ENCODE data around the gene BDKRB1.

The BDKRB1 gene

GRCh38 chr14:96285667-96286066, 29.7 kb downstream of the BDKRB1 start:
- DNase-seq = no peak

GRCh38 chr14:96286251-96286650, 30.2 kb downstream of the BDKRB1 start:
- DNase-seq = no peak

DNA sequence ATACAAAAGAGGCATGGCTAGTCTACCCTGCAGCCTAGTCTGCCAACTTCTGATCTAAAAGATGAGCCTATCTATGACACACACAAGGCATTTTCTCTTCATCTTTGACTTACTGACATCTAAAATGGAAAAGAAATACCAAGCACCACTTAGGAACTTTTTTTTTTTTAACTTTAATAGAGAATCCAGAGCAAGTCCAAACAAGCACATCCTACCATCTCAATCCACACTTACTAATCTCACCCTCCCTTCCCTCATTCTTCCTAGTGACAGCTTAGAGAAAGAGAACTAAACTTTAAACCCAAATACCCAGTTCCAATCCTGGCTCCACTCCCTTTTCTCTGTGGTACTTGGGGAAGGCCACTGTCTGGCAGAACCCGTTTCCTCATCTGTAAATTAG, 31.8 kb downstream of the BDKRB1 start:
- no peak for DNase-seq

DNA sequence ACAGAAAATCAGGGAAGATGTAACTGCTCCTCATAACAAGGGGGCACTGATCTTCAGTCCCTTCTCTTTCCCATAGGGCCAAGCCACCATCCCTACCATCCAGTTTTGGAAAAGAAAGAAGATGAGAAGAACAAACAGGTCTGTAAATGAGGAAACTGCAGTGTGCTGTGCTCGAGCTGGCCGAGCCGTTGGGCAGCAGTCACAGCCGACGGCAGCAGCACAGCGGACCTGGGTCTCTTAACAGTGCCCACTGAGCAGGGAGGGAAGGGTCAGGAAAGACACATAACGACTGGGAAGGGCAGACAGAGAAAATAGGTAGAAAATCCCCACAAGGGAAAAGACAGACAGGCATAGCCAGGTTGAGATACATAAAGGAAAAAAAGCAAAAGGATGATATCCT, 38.2 kb downstream of the BDKRB1 start:
- no peak for DNase-seq

DNA sequence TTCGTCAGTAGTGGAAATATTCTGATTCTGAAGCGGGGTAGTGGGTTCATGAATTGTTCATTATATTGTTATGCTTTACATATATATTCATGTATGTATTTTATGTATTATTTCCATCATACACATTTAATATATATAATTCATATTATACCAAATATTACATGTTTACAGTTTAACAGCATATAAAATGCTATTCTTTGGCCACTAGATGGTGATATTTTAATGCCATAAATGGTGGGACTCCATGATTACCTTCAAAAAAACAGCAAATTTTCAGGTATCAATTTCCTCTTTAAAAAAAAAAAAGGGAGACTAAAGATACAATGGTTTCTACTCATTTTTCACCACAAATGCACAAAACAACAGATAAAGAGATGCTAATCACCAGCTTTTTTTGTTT, 41.0 kb downstream of the BDKRB1 start:
- no peak for DNase-seq

DNA sequence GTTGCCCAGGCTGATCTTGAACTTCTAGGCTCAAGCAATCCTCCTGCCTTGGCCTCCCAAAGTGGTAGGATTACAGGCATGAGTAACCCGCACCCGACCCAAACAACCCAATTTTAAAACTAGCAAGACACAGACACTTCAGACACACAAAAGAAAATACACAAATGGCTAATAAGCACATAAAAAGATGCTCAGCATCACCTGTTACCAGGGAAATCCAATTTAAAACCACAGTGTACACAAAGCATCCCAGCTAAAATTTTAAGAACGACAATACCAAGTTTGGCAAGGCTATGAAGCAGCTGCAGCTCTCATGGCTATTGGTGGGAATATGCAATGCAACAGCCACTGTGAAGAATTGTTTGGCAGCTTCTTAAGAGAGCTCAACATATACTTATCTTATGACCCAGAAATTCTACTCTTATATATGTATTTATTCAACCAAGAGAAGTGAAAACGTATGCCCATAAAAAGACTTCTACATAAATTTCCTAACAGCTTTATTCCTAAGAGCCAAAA, 42.0 kb downstream of the BDKRB1 start:
- no peak for DNase-seq

DNA sequence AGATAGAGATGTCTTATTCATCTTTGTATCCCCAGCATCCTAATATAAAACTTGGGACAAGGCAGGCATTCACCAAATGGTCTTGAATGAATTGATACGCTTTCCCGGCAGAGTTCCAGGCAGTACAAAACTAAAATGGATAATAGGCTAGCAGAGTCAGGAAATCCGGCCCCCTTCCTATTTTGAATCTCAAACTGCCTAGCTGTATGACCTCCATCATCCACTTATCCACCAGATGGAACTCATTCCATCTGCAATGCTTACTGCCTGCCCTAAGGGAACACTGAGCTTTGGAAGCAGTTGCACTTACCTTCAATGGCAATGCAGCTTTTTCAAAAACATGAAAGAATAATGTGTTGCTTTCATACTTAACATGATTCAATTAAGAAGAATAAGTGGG, 43.4 kb downstream of the BDKRB1 start:
- DNase-seq = no peak

- DNase-seq = peak; percentile 5
Measured at GRCh38 chr14:96303981-96304380, 48.0 kb downstream of the BDKRB1 start.

DNA sequence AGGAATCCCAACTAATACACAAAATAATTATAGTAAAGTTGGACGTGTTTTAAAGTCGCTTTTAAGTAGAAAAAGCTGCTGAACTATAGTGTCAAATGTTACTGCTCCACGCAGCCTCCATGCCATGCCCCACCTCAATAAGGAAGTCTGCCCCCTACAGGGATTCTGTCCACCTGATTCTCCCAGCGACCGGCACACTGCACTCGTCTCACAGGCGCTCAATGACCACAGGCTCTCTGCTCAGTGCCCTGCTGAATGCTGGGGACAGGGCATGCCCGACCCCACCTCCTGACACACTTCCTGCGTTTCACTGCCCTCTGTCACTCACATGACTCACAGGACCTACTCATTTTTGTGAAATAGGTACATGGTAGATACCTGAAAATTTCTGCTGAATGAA, 48.9 kb downstream of the BDKRB1 start:
- DNase-seq = no peak

GRCh38 chr14:96307434-96307833, 51.4 kb downstream of the BDKRB1 start:
- DNase-seq = no peak

- DNase-seq = no peak
Measured at GRCh38 chr14:96309133-96309895, 53.3 kb downstream of the BDKRB1 start.

DNA sequence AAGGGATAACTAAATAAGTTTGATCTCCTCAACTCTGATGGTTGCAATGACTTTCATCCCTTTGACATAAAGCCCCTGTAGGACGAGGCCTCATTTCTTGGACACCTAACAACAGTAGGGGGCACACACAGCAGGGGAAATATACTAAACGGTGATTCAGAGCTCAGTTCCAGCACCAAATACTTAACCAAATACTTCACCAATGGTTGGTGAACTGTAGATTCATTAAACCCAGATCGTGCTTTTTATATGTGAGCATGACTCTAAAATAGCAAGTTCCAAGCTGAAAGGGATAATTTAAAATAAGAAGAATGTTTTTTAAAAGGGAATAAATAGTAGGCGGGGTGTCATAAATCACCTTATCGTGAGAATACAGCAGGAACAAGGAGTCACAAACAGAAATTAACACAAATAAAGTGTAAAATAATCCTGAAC, 53.9 kb downstream of the BDKRB1 start:
- peak; percentile 3 for DNase-seq

DNA sequence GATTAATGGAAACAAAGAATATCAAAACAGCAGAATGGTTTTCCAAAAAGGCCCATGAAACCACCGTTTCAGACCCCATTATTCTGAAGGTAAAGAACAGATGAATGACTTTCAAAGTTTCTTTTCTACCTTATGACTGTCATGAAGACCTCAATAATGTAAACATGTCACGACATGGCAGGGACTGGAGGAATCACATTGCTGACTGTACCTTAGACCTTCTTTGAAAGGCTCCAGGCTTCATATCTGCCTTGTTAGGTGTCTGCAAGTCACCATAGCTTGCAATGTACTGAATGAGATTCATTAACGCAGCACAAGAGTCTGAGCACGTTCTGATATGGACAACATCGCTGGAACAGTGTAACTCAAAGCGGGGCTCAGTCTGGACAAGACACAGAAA, 54.9 kb downstream of the BDKRB1 start:
- DNase-seq = no peak

All from fibroblast of skin of right quadriceps (primary cell).